Smooth muscle cell (in vitro differentiated cells): ENCODE results near the gene KCNA3. TPM values are rescaled to one million over a fixed set of nuclear protein-coding genes. Genes with fewer than 3 reads are reported as not detected.

Source experiments
- DNase-seq: peaks from one replicate; lab custom pipeline; 2025; ENCODE audit not compliant: unreplicated experiment; lab: John Stamatoyannopoulos, UW
- H2AFZ ChIP-seq: fragments of 200-600 bp; sonication (generic); 2 replicates; pipeline ENCODE4 v1.6.0; 2016; ENCODE audit warnings: antibody characterized with exemption, low read depth, mild to moderate bottlenecking
- H3F3A ChIP-seq: fragments of 200-600 bp; sonication (generic); 2 replicates; pipeline ENCODE4 v1.6.0; 2017; ENCODE audit warnings: antibody characterized with exemption, low read depth
- H3K27ac ChIP-seq: fragments of 200-600 bp; sonication (generic); 2 replicates; pipeline ENCODE4 v1.5.1; 2016; ENCODE audit warnings: low read depth, mild to moderate bottlenecking
- H3K27me3 ChIP-seq: fragments of 200-600 bp; sonication (generic); 2 replicates; pipeline ENCODE4 v1.6.1; 2016; ENCODE audit warnings: low read depth, mild to moderate bottlenecking
- H3K36me3 ChIP-seq: fragments of 200-600 bp; sonication (generic); 2 replicates; pipeline ENCODE4 v1.5.1; 2016; ENCODE audit warnings: low read depth
- H3K4me1 ChIP-seq: fragments of 200-600 bp; sonication (generic); 2 replicates; pipeline ENCODE4 v1.5.1; 2016; ENCODE audit warnings: low read depth
- H3K4me2 ChIP-seq: fragments of 200-600 bp; sonication (generic); 2 replicates; pipeline ENCODE4 v1.6.0; 2016; ENCODE audit warnings: mild to moderate bottlenecking
- H3K4me3 ChIP-seq: fragments of 200-600 bp; sonication (generic); 2 replicates; pipeline ENCODE4 v1.5.1; 2016; ENCODE audit warnings: mild to moderate bottlenecking
- H3K79me2 ChIP-seq: fragments of 200-600 bp; sonication (generic); 2 replicates; pipeline ENCODE4 v1.6.0; 2016; ENCODE audit warnings: low read depth, mild to moderate bottlenecking
- H3K9ac ChIP-seq: fragments of 200-600 bp; sonication (generic); 2 replicates; pipeline ENCODE4 v1.6.0; 2016; ENCODE audit warnings: low read depth
- H3K9me3 ChIP-seq: fragments of 200-600 bp; sonication (generic); replicated peaks from 2 replicates; pipeline ENCODE4 v1.5.1; 2016; ENCODE audit warnings: low read depth
- H4K20me1 ChIP-seq: fragments of 200-600 bp; sonication (generic); 2 replicates; pipeline ENCODE4 v1.6.0; 2016; ENCODE audit warnings: low read depth
- WGBS: methylation state at CpG from one replicate; pipeline ENCODE4 v1.1.7; 2016; ENCODE audit warnings: low lambda C conversion rate; 5-methylcytosine and 5-hydroxymethylcytosine counted together
- polyA plus RNA-seq: library from polyadenylated mRNA; unstranded; fragments of >200 nt; fragmentation: Nextera tagmentation; extraction: Ambion mirVana; gene quantifications from 2 replicates; pipeline ENCODE4 v1.2.1, GENCODE V29; 2016
- total RNA-seq: library from RNA; depleted of rRNA; stranded (reverse); fragments of >200 nt; gene quantifications from 2 replicates; pipeline ENCODE4 v1.2.3, GENCODE V29; 2014
- TF ChIP-seq, protein P1 (sequence below): fragments of 200-600 bp; sonication (generic); IDR thresholded peaks from 2 replicates; pipeline ENCODE4 v1.5.1; 2017; ENCODE audit warnings: borderline replicate concordance, mild to moderate bottlenecking, antibody characterized with exemption; ENCODE audit not compliant: insufficient read depth, poor library complexity, severe bottlenecking

Gene KCNA3
- total and polyA plus RNA-seq, 2 experiments from 2014 or later: 3.7 to 9.3 TPM

DNA sequence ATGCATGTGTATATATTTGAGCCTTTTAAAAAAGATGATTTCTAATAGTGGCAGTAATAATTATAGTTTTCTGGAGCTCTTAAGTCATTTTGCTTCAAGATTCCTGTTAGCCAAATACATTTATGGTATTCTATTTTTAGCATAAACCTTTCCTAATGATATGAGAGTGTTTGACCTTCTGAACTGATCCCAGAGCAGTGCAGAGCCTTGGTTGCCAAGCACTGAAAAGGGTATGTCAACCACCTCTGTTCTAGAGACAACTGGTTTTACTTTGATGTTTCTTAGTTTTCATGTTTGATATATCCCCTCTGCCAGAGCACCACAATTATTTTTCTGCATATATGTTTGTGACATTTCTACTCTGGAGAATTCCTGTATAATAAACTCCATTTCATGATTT, 15.1 kb upstream of the KCNA3 start:
- no peak overlapping the region for H3K4me2 ChIP-seq
- TF ChIP-seq, protein P1, sequence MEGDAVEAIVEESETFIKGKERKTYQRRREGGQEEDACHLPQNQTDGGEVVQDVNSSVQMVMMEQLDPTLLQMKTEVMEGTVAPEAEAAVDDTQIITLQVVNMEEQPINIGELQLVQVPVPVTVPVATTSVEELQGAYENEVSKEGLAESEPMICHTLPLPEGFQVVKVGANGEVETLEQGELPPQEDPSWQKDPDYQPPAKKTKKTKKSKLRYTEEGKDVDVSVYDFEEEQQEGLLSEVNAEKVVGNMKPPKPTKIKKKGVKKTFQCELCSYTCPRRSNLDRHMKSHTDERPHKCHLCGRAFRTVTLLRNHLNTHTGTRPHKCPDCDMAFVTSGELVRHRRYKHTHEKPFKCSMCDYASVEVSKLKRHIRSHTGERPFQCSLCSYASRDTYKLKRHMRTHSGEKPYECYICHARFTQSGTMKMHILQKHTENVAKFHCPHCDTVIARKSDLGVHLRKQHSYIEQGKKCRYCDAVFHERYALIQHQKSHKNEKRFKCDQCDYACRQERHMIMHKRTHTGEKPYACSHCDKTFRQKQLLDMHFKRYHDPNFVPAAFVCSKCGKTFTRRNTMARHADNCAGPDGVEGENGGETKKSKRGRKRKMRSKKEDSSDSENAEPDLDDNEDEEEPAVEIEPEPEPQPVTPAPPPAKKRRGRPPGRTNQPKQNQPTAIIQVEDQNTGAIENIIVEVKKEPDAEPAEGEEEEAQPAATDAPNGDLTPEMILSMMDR: no peak
- no peaks in the 10 kb centered on the region for H3K27me3 ChIP-seq
- H3K36me3 ChIP-seq: no peaks in the 10 kb centered on the region
- no peak overlapping the region for H3K9ac ChIP-seq
- H3K27ac ChIP-seq: no peak overlapping the region
- H2AFZ ChIP-seq: no peak overlapping the region
- H3K4me3 ChIP-seq: no peak overlapping the region
- no peak for DNase-seq
- H3K4me1 ChIP-seq: peaks cover 4% of the 10 kb centered on the region
- no peaks in the 10 kb centered on the region for H3K79me2 ChIP-seq
- no peaks in the 10 kb centered on the region for H3K9me3 ChIP-seq
- no peaks in the 10 kb centered on the region for H4K20me1 ChIP-seq
- no peaks in the 10 kb centered on the region for H3F3A ChIP-seq

DNA sequence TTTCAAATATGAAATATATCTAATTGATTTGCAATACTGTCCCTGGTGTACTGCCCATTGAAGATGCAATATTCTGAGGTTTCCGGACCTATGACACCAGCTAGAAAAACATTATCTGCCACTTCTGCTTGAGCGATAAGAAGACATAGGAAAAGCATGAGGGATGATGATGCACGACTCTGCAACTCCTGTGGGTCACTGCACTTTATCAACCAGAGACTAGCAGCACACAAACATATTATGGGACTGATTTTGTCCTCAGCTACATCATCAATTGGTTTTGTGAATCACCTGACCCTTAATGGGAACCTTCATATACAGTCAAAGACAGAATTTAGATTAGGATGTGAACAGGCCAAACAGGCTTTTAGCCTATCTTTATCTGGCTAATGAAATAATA, 13.8 kb upstream of the KCNA3 start:
- Histone ChIP-seq H3K4me2 (no peak overlapping the region), H2AFZ (no peak overlapping the region), H3K9me3 (no peaks in the 10 kb centered on the region), H3K4me3 (no peak overlapping the region), H3K79me2 (no peaks in the 10 kb centered on the region), H3K27me3 (no peaks in the 10 kb centered on the region), H3K9ac (no peak overlapping the region), H3K4me1 (peaks cover 4% of the 10 kb centered on the region), H3K27ac (no peak overlapping the region), H3F3A (no peaks in the 10 kb centered on the region), H4K20me1 (no peaks in the 10 kb centered on the region), H3K36me3 (no peaks in the 10 kb centered on the region)
- WGBS: 68% methylated on average over 3 of the region's 3 CpGs
- TF ChIP-seq, protein P1: no peak
- no peak for DNase-seq

DNA sequence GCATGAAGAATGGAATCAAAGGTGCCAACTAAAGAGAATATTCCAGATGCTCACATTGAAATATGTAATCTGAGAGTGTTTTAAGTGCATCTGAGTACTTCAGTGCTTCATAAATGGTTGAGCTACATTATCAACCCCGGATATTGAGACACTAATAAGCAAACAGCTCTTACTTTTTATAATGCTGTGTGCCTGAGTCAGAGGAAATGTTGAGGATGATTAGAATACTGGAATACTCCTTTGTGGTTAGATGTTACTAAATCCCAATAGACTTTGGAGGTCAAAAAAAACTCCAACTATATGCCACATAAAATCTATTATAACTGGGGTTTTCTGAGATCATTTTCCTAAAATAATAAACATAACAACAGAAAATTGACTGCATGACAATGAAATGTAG, 12.5 kb upstream of the KCNA3 start:
- 20% methylated on average over 1 of the region's 1 CpG for WGBS
- no peak for DNase-seq
- peaks cover 4% of the 10 kb centered on the region for H3K4me1 ChIP-seq
- H3K9ac ChIP-seq: no peak overlapping the region
- peak overlapping the region; percentile 48 for H3K4me2 ChIP-seq
- no peaks in the 10 kb centered on the region for H3F3A ChIP-seq
- no peaks in the 10 kb centered on the region for H3K27me3 ChIP-seq
- H3K79me2 ChIP-seq: no peaks in the 10 kb centered on the region
- H2AFZ ChIP-seq: no peak overlapping the region
- H3K9me3 ChIP-seq: no peaks in the 10 kb centered on the region
- H3K4me3 ChIP-seq: no peak overlapping the region
- TF ChIP-seq, protein P1: no peak
- no peak overlapping the region for H3K27ac ChIP-seq
- no peaks in the 10 kb centered on the region for H4K20me1 ChIP-seq
- H3K36me3 ChIP-seq: no peaks in the 10 kb centered on the region

DNA sequence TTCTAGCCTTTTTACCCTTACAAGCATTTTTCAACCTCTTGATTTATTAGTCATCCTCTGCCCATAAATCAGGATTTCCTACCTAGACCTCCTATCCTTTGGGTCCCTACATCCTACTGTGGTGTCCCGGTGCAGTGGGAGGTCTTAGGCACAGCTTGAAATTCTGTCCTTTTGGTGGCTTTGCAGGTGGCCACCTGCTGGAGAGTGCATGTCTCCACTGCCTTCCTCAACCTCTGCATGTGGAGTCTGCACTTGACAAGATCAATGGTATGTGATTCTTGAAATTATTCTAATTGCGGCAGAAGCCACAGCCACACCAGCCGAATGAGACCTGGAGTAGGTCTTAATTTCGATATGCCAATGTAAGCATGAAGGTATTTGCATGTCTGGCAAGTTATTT, 11.4 kb upstream of the KCNA3 start:
- Histone ChIP-seq H3K36me3 (no peaks in the 10 kb centered on the region), H3K27me3 (no peaks in the 10 kb centered on the region), H3K79me2 (no peaks in the 10 kb centered on the region), H3K4me1 (peaks cover 4% of the 10 kb centered on the region), H2AFZ (no peak overlapping the region), H3K4me2 (no peak overlapping the region), H3K4me3 (no peak overlapping the region), H3F3A (no peaks in the 10 kb centered on the region), H3K9ac (no peak overlapping the region), H3K9me3 (no peaks in the 10 kb centered on the region), H4K20me1 (no peaks in the 10 kb centered on the region), H3K27ac (no peak overlapping the region)
- TF ChIP-seq, protein P1: no peak
- WGBS: 89% methylated on average over 4 of the region's 4 CpGs
- DNase-seq: no peak
